SK-MEL-5 (cell line): ENCODE data around the gene RALA. TPM values are rescaled to one million over a fixed set of nuclear protein-coding genes. Genes with fewer than 3 reads are reported as not detected.
"Not testable (repeated sequence)": the region's sequence is repeated elsewhere in the genome, so short reads cannot be mapped to it uniquely, and the experiment has no call there.

Source experiments
- DNase-seq: peaks from one replicate; pipeline ENCODE4 v3.0.0-alpha.2; 2016; ENCODE audit warnings: low read depth, low spot score
- in situ Hi-C: cut with HindIII; loops from 2 replicates; pipeline ENCODE4 v1.10.0; 2016; ENCODE audit warnings: low sequenced_read_pairs, high pct_unique_total_duplicates, low pct_unique_long_range_greater_than_20kb
- total RNA-seq: library from RNA; depleted of rRNA; stranded (reverse); fragments of >200 nt; shearing (Covaris generic); gene quantifications from 2 replicates; pipeline ENCODE4 v1.2.3, GENCODE V29; 2014; rRNA removed

The RALA gene
- total RNA-seq, 1 experiment from 2014 or later = 20.3 TPM

- DNase-seq = no peak
- in situ Hi-C loops = no loop called here
Observed at GRCh38 chr7:39735903-39736302, 112.5 kb downstream of the RALA start.

- in situ Hi-C loops = no loop called here
- DNase-seq = peak; percentile 93
Observed at GRCh38 chr7:39741942-39742623, 118.7 kb downstream of the RALA start.

GRCh38 chr7:39744620-39745019, 121.2 kb downstream of the RALA start:
- no peak for DNase-seq
- in situ Hi-C loops = no loop called here

GRCh38 chr7:39745320-39745719, 121.9 kb downstream of the RALA start:
- in situ Hi-C loops = no loop called here
- no peak for DNase-seq

- in situ Hi-C loops = no loop called here
- DNase-seq = peak; percentile 93
Observed at GRCh38 chr7:39746103-39746819, 122.9 kb downstream of the RALA start.

GRCh38 chr7:39749177-39749576, 125.8 kb downstream of the RALA start:
- DNase-seq = no peak
- in situ Hi-C loops = no loop called here

- no peak for DNase-seq
- in situ Hi-C loops = no loop called here
Observed at GRCh38 chr7:39749717-39750116, 126.3 kb downstream of the RALA start.

DNA sequence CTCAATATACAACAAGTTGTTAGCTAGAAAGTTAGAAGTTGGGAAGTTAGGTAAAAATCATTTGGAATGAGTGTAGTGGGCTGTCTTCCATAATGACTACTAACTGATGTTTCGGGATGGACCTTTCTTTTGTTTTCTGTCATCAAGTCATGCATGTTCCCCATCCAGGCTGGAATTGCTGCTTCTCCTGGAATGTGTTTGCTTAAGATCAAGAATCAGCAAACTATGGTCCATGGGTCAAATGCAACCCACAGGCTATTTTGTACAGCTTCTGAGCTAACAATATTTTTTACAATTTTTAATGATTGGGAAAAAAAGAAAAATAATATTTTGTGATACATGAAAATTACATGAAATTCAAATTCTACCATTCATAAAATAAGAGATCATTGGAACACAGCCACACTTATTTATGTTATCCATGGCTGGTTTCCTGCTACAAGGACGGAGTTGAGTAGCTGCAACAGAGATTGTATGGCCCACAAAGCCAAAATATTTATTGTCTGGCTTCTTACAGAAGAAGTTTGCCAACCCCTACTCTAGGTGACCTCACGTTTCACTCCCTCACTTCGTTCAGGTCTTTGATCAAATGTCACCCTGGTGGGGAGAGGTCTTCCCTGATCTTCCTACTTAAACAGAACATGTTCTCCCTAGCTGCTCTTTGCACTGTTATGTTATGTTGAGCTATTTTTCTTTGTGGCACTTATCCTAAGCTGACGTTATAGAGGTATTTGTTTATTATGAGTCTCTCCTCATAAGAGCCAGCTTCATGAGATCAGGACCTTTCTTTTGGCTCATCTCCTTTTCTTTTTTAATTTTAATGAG, 127.1 kb downstream of the RALA start:
- in situ Hi-C loops = no loop called here
- no peak for DNase-seq

GRCh38 chr7:39753237-39753636, 129.9 kb downstream of the RALA start:
- DNase-seq, in situ Hi-C loops: not testable (repeated sequence)

DNA sequence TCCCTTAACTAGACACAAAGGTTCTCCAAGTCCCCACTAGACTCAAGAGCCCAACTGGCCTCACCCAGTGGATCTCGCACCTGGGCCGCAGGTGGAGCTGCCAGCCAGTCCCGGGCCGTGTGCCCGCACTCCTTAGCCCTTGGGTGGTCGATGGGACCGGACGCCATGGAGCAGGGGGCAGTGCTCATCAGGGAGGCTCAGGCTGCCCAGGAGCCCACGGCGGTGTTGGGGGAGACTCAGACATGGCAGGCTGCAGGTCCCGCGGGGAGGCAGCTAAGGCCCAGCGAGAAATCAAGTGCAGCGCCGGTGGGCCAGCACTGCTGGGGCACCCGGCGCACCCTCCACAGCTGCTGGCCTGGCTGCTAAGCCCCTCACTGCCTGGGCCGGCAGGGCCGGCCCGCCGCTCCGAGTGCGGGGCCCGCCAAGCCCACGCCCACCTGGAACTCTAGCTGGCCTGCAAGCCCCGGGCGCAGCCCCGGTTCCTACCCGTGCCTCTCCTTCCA, 130.5 kb downstream of the RALA start:
- DNase-seq = no peak
- in situ Hi-C loops = no loop called here

DNA sequence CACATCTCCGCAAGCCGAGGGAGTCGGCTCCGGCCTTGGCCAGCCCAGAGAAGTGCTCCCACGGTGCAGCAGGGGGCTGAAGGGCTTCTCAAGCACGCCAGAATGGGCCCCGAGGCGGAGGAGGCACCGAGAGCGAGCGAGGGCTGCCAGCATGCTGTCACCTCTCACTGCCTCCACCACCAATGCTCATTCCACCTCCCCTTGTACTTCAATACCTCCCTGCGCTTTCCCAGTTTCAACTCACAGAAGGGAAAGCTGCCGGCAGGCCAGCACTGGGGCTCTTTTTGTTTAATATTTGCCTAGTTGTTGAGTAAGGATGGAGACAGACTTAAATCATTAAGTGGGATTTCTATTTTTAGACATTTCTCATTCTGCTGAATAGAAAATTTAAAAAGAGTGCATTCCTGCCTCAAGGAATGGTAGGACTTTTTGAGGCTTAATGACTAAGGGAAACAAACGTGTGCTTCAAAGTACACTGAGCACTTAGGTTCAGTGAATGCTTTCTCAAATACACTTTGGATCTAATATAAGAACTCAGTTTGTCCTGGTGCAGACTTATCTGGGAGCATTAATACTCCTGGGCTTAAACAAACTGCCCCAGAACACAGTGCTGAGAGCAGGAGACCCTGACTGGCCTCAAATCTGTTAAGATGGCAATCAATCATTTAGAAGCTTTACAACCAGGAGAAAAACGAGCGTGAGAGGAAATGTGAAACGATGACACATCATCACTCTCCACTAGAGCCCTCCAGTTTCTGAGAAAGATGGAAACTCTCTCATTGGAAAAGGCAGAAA, 131.2 kb downstream of the RALA start:
- no peak for DNase-seq
- in situ Hi-C loops = no loop called here

DNA sequence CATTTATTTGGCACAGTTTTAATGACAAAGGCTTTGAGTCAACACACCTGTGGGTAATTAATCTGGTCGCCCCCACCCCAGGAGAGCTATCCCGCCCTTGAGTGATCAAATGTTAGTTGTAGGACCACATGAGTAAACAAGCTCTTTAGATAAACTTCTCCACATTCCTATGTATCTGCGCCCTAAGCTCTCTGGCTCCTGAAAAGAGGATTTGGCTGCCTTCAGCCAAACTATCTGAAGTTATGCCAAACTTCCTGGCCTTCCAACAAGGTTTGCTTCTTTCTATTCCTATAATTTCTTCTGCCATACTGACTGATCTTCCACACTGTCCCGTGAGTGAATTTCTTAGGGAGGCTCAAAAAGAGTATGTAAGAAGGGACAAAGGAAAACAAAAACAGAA, 134.2 kb downstream of the RALA start:
- no peak for DNase-seq
- in situ Hi-C loops = no loop called here

Other genes starting within 250 kb of the RALA start
- 50.5 and 51.5 TPM in 2 replicates for gene YAE1, start 57.2 kb upstream of the RALA start, total RNA-seq